ENCODE results near the gene SOX8.

The SOX8 gene

GRCh38 chr16:991345-991744 is 9.8 kb downstream of the SOX8 start:
- Histone ChIP-seq H3K9me3 (ENCODE audit: control extremely low read depth in 1 of 5, control insufficient read depth in 4 of 5, insufficient read depth in 2 of 5, low read depth in 1 of 5, low read length in 4 of 5) (peaks cover 0 to 26% (median 21%) of the 10 kb centered on the region in 5 experiments), H3K27me3 (replicated peaks in 2 of 5; ENCODE audit: control insufficient read depth in 4 of 5, insufficient read depth in 5 of 5, low read length in 4 of 5) (peaks cover 0 to 17% (median 3%) of the 10 kb centered on the region in 5 experiments), H3K36me3 (ENCODE audit: control insufficient read depth in 4 of 4, insufficient read depth in 4 of 4, low read length in 3 of 4) (no peaks in the 10 kb centered on the region), H3K27ac (ENCODE audit: insufficient read depth in 1 of 2, low read depth in 1 of 2, low read length in 2 of 2, poor library complexity in 1 of 2, severe bottlenecking in 2 of 2) (no peak overlapping the region), H3K4me1 (ENCODE audit: control extremely low read depth in 1 of 4, control insufficient read depth in 4 of 4, insufficient read depth in 4 of 4, low read length in 3 of 4) (no peaks in the 10 kb centered on the region), H3K4me3 (ENCODE audit: control insufficient read depth in 1 of 7, extremely low read depth in 1 of 7, insufficient read depth in 4 of 7, low read depth in 2 of 7, low read length in 6 of 7) (no peak overlapping the region)
- ChIA-PET CTCF (no interaction called here), POLR2A (no interaction called here)
- DNase-seq = no peak
- WGBS (ENCODE audit: insufficient coverage) = 87% methylated on average over 4 of the region's 11 CpGs

DNA sequence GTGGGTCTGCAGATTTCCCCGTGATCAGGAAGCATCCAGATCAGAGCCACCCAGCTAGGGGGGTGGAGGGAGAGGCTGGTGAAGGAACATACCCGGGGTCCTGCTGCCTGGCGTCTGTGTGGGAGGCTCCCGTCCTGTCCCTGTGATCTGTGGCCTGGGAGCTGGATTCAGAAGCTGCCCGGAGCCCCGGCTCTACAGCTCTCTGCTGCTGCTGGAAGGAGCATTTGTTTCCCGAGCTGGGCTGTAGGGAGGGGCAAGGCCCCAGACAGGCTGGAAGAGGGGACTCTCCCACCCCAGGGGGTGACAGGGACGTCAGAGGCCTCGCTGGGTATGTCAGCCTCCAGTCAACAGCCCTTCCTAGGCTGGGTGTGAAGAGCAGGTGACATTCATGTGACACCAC is 10.2 kb downstream of the SOX8 start:
- H3K27me3 ChIP-seq (replicated peaks in 2 of 5; ENCODE audit: control insufficient read depth in 4 of 5, insufficient read depth in 5 of 5, low read length in 4 of 5) = peaks cover 0 to 21% (median 5%) of the 10 kb centered on the region in 5 experiments
- no peaks in the 10 kb centered on the region for H3K36me3 ChIP-seq (ENCODE audit: control insufficient read depth in 4 of 4, insufficient read depth in 4 of 4, low read length in 3 of 4)
- ChIA-PET CTCF (no interaction called here), POLR2A (no interaction called here)
- no peak overlapping the region for H3K27ac ChIP-seq (ENCODE audit: insufficient read depth in 1 of 2, low read depth in 1 of 2, low read length in 2 of 2, poor library complexity in 1 of 2, severe bottlenecking in 2 of 2)
- DNase-seq = no peak
- H3K4me3 ChIP-seq (ENCODE audit: control insufficient read depth in 1 of 7, extremely low read depth in 1 of 7, insufficient read depth in 4 of 7, low read depth in 2 of 7, low read length in 6 of 7) = no peak overlapping the region
- 89% methylated on average over 8 of the region's 9 CpGs for WGBS (ENCODE audit: insufficient coverage)
- no peaks in the 10 kb centered on the region for H3K4me1 ChIP-seq (ENCODE audit: control extremely low read depth in 1 of 4, control insufficient read depth in 4 of 4, insufficient read depth in 4 of 4, low read length in 3 of 4)
- peaks cover 0 to 29% (median 24%) of the 10 kb centered on the region in 5 experiments for H3K9me3 ChIP-seq (ENCODE audit: control extremely low read depth in 1 of 5, control insufficient read depth in 4 of 5, insufficient read depth in 2 of 5, low read depth in 1 of 5, low read length in 4 of 5)

DNA sequence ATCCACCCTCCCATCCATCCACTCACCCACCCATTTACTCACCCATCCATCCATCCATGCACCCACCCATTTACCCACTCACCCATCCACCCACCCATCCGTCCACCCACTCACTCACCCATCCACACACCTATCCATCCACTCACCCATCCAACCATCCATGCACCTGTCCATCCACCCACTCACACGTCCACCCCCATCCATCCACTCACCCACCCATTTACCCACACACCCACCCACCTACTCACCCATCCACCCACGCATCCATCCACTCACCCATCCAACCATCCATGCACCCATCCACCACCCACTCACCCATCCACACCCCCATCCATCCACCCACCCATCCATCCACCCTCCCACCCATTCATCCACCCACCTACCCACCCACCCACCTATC is 12.2 kb downstream of the SOX8 start:
- ChIA-PET CTCF (no interaction called here), POLR2A (no interaction called here)
- DNase-seq = no peak
- Histone ChIP-seq H3K4me1 (ENCODE audit: control extremely low read depth in 1 of 4, control insufficient read depth in 4 of 4, insufficient read depth in 4 of 4, low read length in 3 of 4) (peaks cover 0 to 12% (median 10%) of the 10 kb centered on the region in 4 experiments), H3K27me3 (replicated peaks in 2 of 5; ENCODE audit: control insufficient read depth in 4 of 5, insufficient read depth in 5 of 5, low read length in 4 of 5) (peaks cover 0 to 38% (median 6%) of the 10 kb centered on the region in 5 experiments), H3K9me3 (ENCODE audit: control extremely low read depth in 1 of 5, control insufficient read depth in 4 of 5, insufficient read depth in 2 of 5, low read depth in 1 of 5, low read length in 4 of 5) (peaks cover 0 to 37% (median 30%) of the 10 kb centered on the region in 5 experiments), H3K27ac (ENCODE audit: insufficient read depth in 1 of 2, low read depth in 1 of 2, low read length in 2 of 2, poor library complexity in 1 of 2, severe bottlenecking in 2 of 2) (no peak overlapping the region), H3K4me3 (ENCODE audit: control insufficient read depth in 1 of 7, extremely low read depth in 1 of 7, insufficient read depth in 4 of 7, low read depth in 2 of 7, low read length in 6 of 7) (no peak overlapping the region), H3K36me3 (ENCODE audit: control insufficient read depth in 4 of 4, insufficient read depth in 4 of 4, low read length in 3 of 4) (no peaks in the 10 kb centered on the region)
- 87% methylated on average over 3 of the region's 3 CpGs for WGBS (ENCODE audit: insufficient coverage)

GRCh38 chr16:995087-995486 is 13.5 kb downstream of the SOX8 start:
- H3K4me1 ChIP-seq (ENCODE audit: control extremely low read depth in 1 of 4, control insufficient read depth in 4 of 4, insufficient read depth in 4 of 4, low read length in 3 of 4) = peaks cover 0 to 12% (median 10%) of the 10 kb centered on the region in 4 experiments
- H3K27ac ChIP-seq (ENCODE audit: insufficient read depth in 1 of 2, low read depth in 1 of 2, low read length in 2 of 2, poor library complexity in 1 of 2, severe bottlenecking in 2 of 2) = no peak overlapping the region
- WGBS (ENCODE audit: insufficient coverage) = no CpG with 5 or more reads among the region's 3 CpGs
- H3K36me3 ChIP-seq (ENCODE audit: control insufficient read depth in 4 of 4, insufficient read depth in 4 of 4, low read length in 3 of 4) = no peaks in the 10 kb centered on the region
- H3K9me3 ChIP-seq (ENCODE audit: control extremely low read depth in 1 of 5, control insufficient read depth in 4 of 5, insufficient read depth in 2 of 5, low read depth in 1 of 5, low read length in 4 of 5) = peaks cover 0 to 37% (median 30%) of the 10 kb centered on the region in 5 experiments
- CTCF ChIA-PET = no interaction called here
- POLR2A ChIA-PET = no interaction called here
- peaks cover 0 to 40% (median 4%) of the 10 kb centered on the region in 5 experiments for H3K27me3 ChIP-seq (replicated peaks in 2 of 5; ENCODE audit: control insufficient read depth in 4 of 5, insufficient read depth in 5 of 5, low read length in 4 of 5)
- H3K4me3 ChIP-seq (ENCODE audit: control insufficient read depth in 1 of 7, extremely low read depth in 1 of 7, insufficient read depth in 4 of 7, low read depth in 2 of 7, low read length in 6 of 7) = no peak overlapping the region
- peak; percentile 56 to 73 (median 69) for DNase-seq

GRCh38 chr16:995783-996182 is 14.2 kb downstream of the SOX8 start:
- POLR2A ChIA-PET = no interaction called here

DNA sequence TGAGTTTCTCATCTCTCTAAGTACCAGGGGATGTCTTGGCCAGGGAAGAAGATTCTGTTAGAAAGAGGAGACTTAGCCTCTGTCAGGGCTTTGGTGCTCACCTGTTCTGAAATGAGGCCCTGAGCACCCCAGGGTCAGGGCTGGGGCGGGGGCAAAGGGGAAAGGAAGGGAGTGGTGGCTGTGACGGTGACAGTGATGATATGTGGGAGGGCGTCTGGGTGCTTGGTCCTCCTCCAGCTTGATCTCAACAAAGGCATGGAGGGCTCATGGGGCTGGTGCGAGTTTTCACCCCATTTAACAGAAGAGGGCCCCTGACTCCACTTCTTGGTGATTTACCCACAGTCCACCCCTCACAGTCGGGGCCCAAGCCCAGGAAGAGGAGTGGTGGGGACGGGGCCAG is 15.1 kb downstream of the SOX8 start:
- Histone ChIP-seq H3K4me3 (ENCODE audit: control insufficient read depth in 1 of 7, extremely low read depth in 1 of 7, insufficient read depth in 4 of 7, low read depth in 2 of 7, low read length in 6 of 7) (no peak overlapping the region), H3K4me1 (ENCODE audit: control extremely low read depth in 1 of 4, control insufficient read depth in 4 of 4, insufficient read depth in 4 of 4, low read length in 3 of 4) (peaks cover 0 to 12% (median 10%) of the 10 kb centered on the region in 4 experiments), H3K9me3 (ENCODE audit: control extremely low read depth in 1 of 5, control insufficient read depth in 4 of 5, insufficient read depth in 2 of 5, low read depth in 1 of 5, low read length in 4 of 5) (peaks cover 0 to 40% (median 30%) of the 10 kb centered on the region in 5 experiments), H3K36me3 (ENCODE audit: control insufficient read depth in 4 of 4, insufficient read depth in 4 of 4, low read length in 3 of 4) (no peaks in the 10 kb centered on the region), H3K27ac (ENCODE audit: insufficient read depth in 1 of 2, low read depth in 1 of 2, low read length in 2 of 2, poor library complexity in 1 of 2, severe bottlenecking in 2 of 2) (no peak overlapping the region), H3K27me3 (replicated peaks in 2 of 5; ENCODE audit: control insufficient read depth in 4 of 5, insufficient read depth in 5 of 5, low read length in 4 of 5) (peaks cover 0 to 41% (median 4%) of the 10 kb centered on the region in 5 experiments)
- ChIA-PET POLR2A (no interaction called here), CTCF (interaction anchor here (1.5 kb wide), 1 partner anchor 68 kb away, joined by 3 read pairs; no protein-coding TSS in a partner anchor)
- no peak for DNase-seq
- 74% methylated on average over 5 of the region's 6 CpGs for WGBS (ENCODE audit: insufficient coverage)

More at GRCh38 chr16:995783-996182, 14.2 kb downstream of the SOX8 start:
- CTCF ChIA-PET = no interaction called here
- H3K9me3 ChIP-seq (ENCODE audit: control extremely low read depth in 1 of 5, control insufficient read depth in 4 of 5, insufficient read depth in 2 of 5, low read depth in 1 of 5, low read length in 4 of 5) = peaks cover 0 to 37% (median 30%) of the 10 kb centered on the region in 5 experiments
- H3K4me1 ChIP-seq (ENCODE audit: control extremely low read depth in 1 of 4, control insufficient read depth in 4 of 4, insufficient read depth in 4 of 4, low read length in 3 of 4) = peaks cover 0 to 12% (median 10%) of the 10 kb centered on the region in 4 experiments
- H3K36me3 ChIP-seq (ENCODE audit: control insufficient read depth in 4 of 4, insufficient read depth in 4 of 4, low read length in 3 of 4) = no peaks in the 10 kb centered on the region
- H3K4me3 ChIP-seq (ENCODE audit: control insufficient read depth in 1 of 7, extremely low read depth in 1 of 7, insufficient read depth in 4 of 7, low read depth in 2 of 7, low read length in 6 of 7) = no peak overlapping the region
- no peak for DNase-seq
- 95% methylated on average over 3 of the region's 3 CpGs for WGBS (ENCODE audit: insufficient coverage)
- no peak overlapping the region for H3K27ac ChIP-seq (ENCODE audit: insufficient read depth in 1 of 2, low read depth in 1 of 2, low read length in 2 of 2, poor library complexity in 1 of 2, severe bottlenecking in 2 of 2)
- H3K27me3 ChIP-seq (replicated peaks in 2 of 5; ENCODE audit: control insufficient read depth in 4 of 5, insufficient read depth in 5 of 5, low read length in 4 of 5) = peaks cover 0 to 40% (median 4%) of the 10 kb centered on the region in 5 experiments

GRCh38 chr16:997440-998051 is 16.0 kb downstream of the SOX8 start:
- Histone ChIP-seq H3K36me3 (ENCODE audit: control insufficient read depth in 4 of 4, insufficient read depth in 4 of 4, low read length in 3 of 4) (no peaks in the 10 kb centered on the region), H3K27me3 (replicated peaks in 2 of 5; ENCODE audit: control insufficient read depth in 4 of 5, insufficient read depth in 5 of 5, low read length in 4 of 5) (peaks cover 0 to 46% (median 4%) of the 10 kb centered on the region in 5 experiments), H3K9me3 (ENCODE audit: control extremely low read depth in 1 of 5, control insufficient read depth in 4 of 5, insufficient read depth in 2 of 5, low read depth in 1 of 5, low read length in 4 of 5) (peaks cover 0 to 40% (median 30%) of the 10 kb centered on the region in 5 experiments), H3K27ac (ENCODE audit: insufficient read depth in 1 of 2, low read depth in 1 of 2, low read length in 2 of 2, poor library complexity in 1 of 2, severe bottlenecking in 2 of 2) (no peak overlapping the region), H3K4me1 (ENCODE audit: control extremely low read depth in 1 of 4, control insufficient read depth in 4 of 4, insufficient read depth in 4 of 4, low read length in 3 of 4) (peaks cover 0 to 12% (median 10%) of the 10 kb centered on the region in 4 experiments), H3K4me3 (ENCODE audit: control insufficient read depth in 1 of 7, extremely low read depth in 1 of 7, insufficient read depth in 4 of 7, low read depth in 2 of 7, low read length in 6 of 7) (peak overlapping the region in 1 of 7 experiments; percentile 4)
- peak; percentile 28 to 57 (median 56) for DNase-seq
- ChIA-PET CTCF (interaction anchor here (1.5 to 2.1 kb wide), 2 partner anchors 24 to 67 kb away, joined by 3 to 4 read pairs; no protein-coding TSS in a partner anchor), POLR2A (no interaction called here)
- WGBS (ENCODE audit: insufficient coverage) = 27% methylated on average over 37 of the region's 39 CpGs

Data from common myeloid progenitor, CD34-positive (primary cell).